Tibial artery (tissue), 4 donors: Measurements from ENCODE around the gene MTHFS.

ENCODE experiments used
- DNase-seq, 2 donors: peaks; one replicate each; pipeline ENCODE4 v3.0.0-alpha.2; 2019
- H3K27ac ChIP-seq, 2 donors: fragments of 200-600 bp; sonication (generic) in 1 of 2; 1 replicate in 1 of 2; 2 replicates in 1 of 2; pipeline ENCODE4 v1.5.1; 2018 to 2019; ENCODE audit warnings: mild to moderate bottlenecking in 1 of 2
- H3K27me3 ChIP-seq, 2 donors: fragments of 200-600 bp; sonication (generic) in 1 of 2; one replicate each; pipeline versions ENCODE4 v1.5.1 to v1.6.0; 2016 to 2019
- H3K36me3 ChIP-seq, 3 donors: fragments of 200-600 bp; sonication (generic) in 2 of 3; one replicate each; pipeline ENCODE4 v1.5.1; 2016 to 2019; ENCODE audit warnings: mild to moderate bottlenecking in 2 of 3
- H3K4me1 ChIP-seq, 4 donors: fragments of 200-600 bp; sonication (generic) in 2 of 4; 1 replicate in 3 of 4; 2 replicates in 1 of 4; pipeline ENCODE4 v1.5.1; 2016 to 2019
- H3K4me3 ChIP-seq, 2 donors: fragments of 200-600 bp; sonication (generic) in 1 of 2; 1 replicate in 1 of 2; 2 replicates in 1 of 2; pipeline ENCODE4 v1.5.1; 2018 to 2019; ENCODE audit warnings: mild to moderate bottlenecking in 2 of 2
- H3K9me3 ChIP-seq, 3 donors: fragments of 200-600 bp; sonication (generic) in 1 of 3; one replicate each; pipeline ENCODE4 v1.5.1; 2016 to 2019
- intact Hi-C: fragments of 100-400 bp; cut with DNase I; formaldehyde crosslinking; loops from one replicate; pipeline ENCODE4 v1.15.0; 2023; ENCODE audit warnings: low total_unique reads
- TF ChIP-seq, protein P1 (sequence below), 2 experiments: fragments of 200-600 bp in 1 of 2; fragments of 450-650 bp in 1 of 2; IDR thresholded peaks; one replicate each; pipeline ENCODE4 v1.5.1; 2017 to 2019; ENCODE audit warnings: antibody characterized with exemption in 2 of 2, mild to moderate bottlenecking in 1 of 2, moderate library complexity in 1 of 2

MTHFS gene

GRCh38 chr15:79811406-79812405 lies 85.1 kb downstream of the MTHFS start:
- Histone ChIP-seq H3K27ac (no peak overlapping the region), H3K4me1 (peaks cover 0 to 19% (median 4%) of the 10 kb centered on the region in 4 donors), H3K9me3 (no peaks in the 10 kb centered on the region), H3K4me3 (no peak overlapping the region), H3K36me3 (no peaks in the 10 kb centered on the region), H3K27me3 (no peaks in the 10 kb centered on the region)
- intact Hi-C loops, result no loop called here
- TF ChIP-seq, protein P1, sequence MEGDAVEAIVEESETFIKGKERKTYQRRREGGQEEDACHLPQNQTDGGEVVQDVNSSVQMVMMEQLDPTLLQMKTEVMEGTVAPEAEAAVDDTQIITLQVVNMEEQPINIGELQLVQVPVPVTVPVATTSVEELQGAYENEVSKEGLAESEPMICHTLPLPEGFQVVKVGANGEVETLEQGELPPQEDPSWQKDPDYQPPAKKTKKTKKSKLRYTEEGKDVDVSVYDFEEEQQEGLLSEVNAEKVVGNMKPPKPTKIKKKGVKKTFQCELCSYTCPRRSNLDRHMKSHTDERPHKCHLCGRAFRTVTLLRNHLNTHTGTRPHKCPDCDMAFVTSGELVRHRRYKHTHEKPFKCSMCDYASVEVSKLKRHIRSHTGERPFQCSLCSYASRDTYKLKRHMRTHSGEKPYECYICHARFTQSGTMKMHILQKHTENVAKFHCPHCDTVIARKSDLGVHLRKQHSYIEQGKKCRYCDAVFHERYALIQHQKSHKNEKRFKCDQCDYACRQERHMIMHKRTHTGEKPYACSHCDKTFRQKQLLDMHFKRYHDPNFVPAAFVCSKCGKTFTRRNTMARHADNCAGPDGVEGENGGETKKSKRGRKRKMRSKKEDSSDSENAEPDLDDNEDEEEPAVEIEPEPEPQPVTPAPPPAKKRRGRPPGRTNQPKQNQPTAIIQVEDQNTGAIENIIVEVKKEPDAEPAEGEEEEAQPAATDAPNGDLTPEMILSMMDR (IDR thresholded peaks at IDR 0.05), result no peak
- peak; percentile 76 to 77 for DNase-seq

DNA sequence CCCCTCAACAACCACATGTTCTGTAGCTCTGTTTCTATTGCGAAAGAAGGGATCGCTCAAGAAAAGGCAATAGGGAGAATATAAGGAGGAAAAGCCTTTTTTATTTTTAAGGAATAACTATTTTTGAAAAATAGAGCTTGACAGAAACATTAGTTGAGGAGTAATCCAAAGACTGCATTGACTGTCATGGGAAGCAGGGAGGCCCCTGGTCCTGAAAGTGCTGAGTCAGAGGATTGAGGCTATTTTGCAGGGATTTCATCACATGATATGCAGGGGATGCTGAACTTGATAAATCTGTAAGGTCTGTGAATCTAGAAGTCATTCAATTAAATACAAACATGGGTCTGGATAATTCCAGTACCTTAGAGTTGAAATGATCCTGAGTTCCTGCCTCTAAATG lies 92.0 kb downstream of the MTHFS start:
- H3K4me3 ChIP-seq, result no peak overlapping the region
- TF ChIP-seq, protein P1 (IDR thresholded peaks at IDR 0.05), result no peak
- intact Hi-C loops, result no loop called here
- no peaks in the 10 kb centered on the region for H3K36me3 ChIP-seq
- no peaks in the 10 kb centered on the region for H3K9me3 ChIP-seq
- no peaks in the 10 kb centered on the region for H3K4me1 ChIP-seq
- no peak overlapping the region for H3K27ac ChIP-seq
- H3K27me3 ChIP-seq, result no peaks in the 10 kb centered on the region
- no peak for DNase-seq

- Histone ChIP-seq H3K27ac (no peak overlapping the region), H3K9me3 (peaks cover 0 to 6% (median under 1%) of the 10 kb centered on the region in 3 donors), H3K4me3 (no peak overlapping the region), H3K36me3 (no peaks in the 10 kb centered on the region), H3K4me1 (no peaks in the 10 kb centered on the region), H3K27me3 (no peaks in the 10 kb centered on the region)
- TF ChIP-seq, protein P1 (IDR thresholded peaks at IDR 0.05), result no peak
- DNase-seq, result no peak
- intact Hi-C loops, result no loop called here
Observed at GRCh38 chr15:79798311-79798710, 98.5 kb downstream of the MTHFS start.
